HG02763 (cell line): Measurements from ENCODE around the gene MFNG.

Source experiments
- ATAC-seq: cut with Tn5 transposase; IDR thresholded peaks from one replicate; pipeline ENCODE4 v1.9.1; 2021; ENCODE audit warnings: mild to moderate bottlenecking, moderate library complexity; ENCODE audit not compliant: unreplicated experiment

Gene MFNG

GRCh38 chr22:37514526-37515051, 28.4 kb upstream of the MFNG start:
- no peak for ATAC-seq

GRCh38 chr22:37511395-37512104, 25.4 kb upstream of the MFNG start:
- ATAC-seq, result no peak

GRCh38 chr22:37510091-37510490, 23.9 kb upstream of the MFNG start:
- no peak for ATAC-seq

- no peak for ATAC-seq
Measured at GRCh38 chr22:37509059-37509860, 23.1 kb upstream of the MFNG start.

GRCh38 chr22:37508431-37508992, 22.3 kb upstream of the MFNG start:
- ATAC-seq, result no peak

GRCh38 chr22:37507731-37508130, 21.5 kb upstream of the MFNG start:
- no peak for ATAC-seq

- ATAC-seq, result no peak
Measured at GRCh38 chr22:37505989-37506388, 19.8 kb upstream of the MFNG start.

- no peak for ATAC-seq
Measured at GRCh38 chr22:37505565-37505964, 19.4 kb upstream of the MFNG start.

GRCh38 chr22:37504964-37505363, 18.8 kb upstream of the MFNG start:
- no peak for ATAC-seq

GRCh38 chr22:37503850-37504249, 17.7 kb upstream of the MFNG start:
- no peak for ATAC-seq

GRCh38 chr22:37503183-37503683, 17.0 kb upstream of the MFNG start:
- ATAC-seq, result no peak

GRCh38 chr22:37502342-37503182, 16.4 kb upstream of the MFNG start:
- no peak for ATAC-seq

- ATAC-seq, result no peak
Measured at GRCh38 chr22:37501610-37502341, 15.6 kb upstream of the MFNG start.

GRCh38 chr22:37500745-37501609, 14.8 kb upstream of the MFNG start:
- ATAC-seq, result no peak

- ATAC-seq, result no peak
Measured at GRCh38 chr22:37499789-37500540, 13.8 kb upstream of the MFNG start.

GRCh38 chr22:37499027-37499707, 13.0 kb upstream of the MFNG start:
- ATAC-seq, result no peak

- ATAC-seq, result no peak
Measured at GRCh38 chr22:37498289-37498909, 12.2 kb upstream of the MFNG start.
